SK-N-MC (cell line): ENCODE data around the gene C1orf74.
A peak's percentile ranks its signal among the peaks of the same experiment; 100 is the strongest.

Experiments used
- EZH2 ChIP-seq: fragments of 200-600 bp; sonication (generic); IDR thresholded peaks from one replicate; pipeline ENCODE4 v1.6.1; 2017; ENCODE audit warnings: antibody characterized with exemption
- POLR2AphosphoS5 ChIP-seq: IDR thresholded peaks from 2 replicates; pipeline ENCODE4 v1.6.1; 2012; ENCODE audit warnings: mild to moderate bottlenecking, low read depth, low read length, borderline replicate concordance

DNA sequence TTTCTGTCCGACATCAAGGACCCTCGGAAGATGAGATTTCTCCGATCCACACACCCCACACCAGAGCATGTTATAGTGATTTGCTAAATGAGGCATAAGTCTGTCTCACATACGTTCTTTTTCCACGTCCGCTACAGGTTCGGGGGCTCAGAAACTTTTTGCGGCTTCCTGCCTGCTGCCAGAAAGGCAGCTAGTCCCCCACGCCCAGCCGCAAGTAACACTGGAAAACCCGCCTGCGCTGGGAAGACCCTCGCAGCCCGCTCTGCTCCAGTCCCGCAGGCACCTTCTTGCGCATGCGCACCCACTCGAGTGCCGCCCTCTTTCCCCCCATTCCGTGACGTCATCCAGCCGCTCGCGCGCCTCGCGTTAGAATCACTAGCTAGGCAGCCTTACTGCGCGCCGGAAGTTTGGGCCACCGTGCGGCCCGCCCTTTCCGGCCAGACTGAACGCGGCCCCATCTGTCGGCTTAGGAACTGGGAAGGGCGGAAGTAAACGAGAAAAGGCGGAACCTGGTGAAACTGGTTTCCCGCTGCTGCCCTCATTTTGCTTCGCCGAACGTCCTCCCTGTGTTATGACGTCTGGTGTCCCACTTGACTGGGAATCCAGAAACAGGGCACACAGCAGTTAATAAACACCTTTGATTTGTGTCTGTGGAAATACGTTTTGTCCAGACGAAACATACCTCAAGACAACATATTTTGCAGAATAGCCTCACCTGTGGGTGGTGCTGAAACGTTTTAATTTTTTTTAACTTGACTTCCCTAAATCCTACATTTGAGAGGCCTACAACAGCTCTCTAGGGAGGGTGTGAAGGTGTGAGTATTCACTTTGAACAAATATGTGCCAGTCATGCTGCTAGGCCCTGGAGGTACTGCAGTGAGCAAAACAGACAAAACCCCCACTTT is at the start of gene C1orf74:
- TF ChIP-seq EZH2 (no peak), POLR2AphosphoS5 (peak; percentile 97)
